GM18870 (cell line): ENCODE measurements around the gene H6PD.
"Not testable (repeated sequence)": the region's sequence is repeated elsewhere in the genome, so short reads cannot be mapped to it uniquely, and the experiment has no call there.

ENCODE experiments used
- ATAC-seq: cut with Tn5 transposase; IDR thresholded peaks from one replicate; pipeline ENCODE4 v1.9.1; 2021; ENCODE audit warnings: moderate library complexity; ENCODE audit not compliant: unreplicated experiment

H6PD gene

DNA sequence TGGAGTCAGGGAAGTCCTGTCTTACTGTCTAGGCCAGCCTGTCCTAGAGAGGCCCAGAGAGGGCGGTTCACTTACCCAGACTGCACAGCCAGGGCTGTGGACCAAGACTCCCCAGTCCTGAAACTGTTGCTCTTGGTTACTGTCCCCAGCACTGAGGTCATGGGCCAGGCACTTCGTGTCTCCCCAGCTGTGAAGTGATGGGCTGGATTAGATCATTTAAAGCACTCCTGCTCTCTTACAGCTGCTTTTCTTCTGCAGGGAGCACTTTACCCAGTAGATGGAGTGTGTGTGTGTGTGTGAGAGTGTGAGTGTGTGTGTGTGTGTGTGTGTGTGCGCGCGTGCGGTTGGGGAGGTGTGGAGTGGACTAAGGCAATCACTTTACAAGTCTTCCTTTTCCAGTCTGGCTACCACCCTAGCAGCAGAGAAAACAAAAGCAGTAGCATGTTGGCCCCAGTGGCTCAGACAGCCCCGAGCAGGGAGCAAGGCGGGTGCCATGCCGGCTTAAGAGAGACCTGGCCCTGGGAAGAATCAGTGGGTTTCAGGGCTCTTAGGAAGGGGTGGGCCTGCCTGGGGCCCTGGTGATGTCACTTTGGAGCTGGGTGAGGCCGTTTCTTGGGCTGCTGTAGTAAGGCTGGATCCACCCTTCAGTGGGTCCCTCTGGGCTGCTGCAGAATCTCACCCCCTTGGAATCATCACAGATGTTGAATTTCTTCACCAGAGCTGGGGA, 60.5 kb downstream of the H6PD start:
- no peak for ATAC-seq

DNA sequence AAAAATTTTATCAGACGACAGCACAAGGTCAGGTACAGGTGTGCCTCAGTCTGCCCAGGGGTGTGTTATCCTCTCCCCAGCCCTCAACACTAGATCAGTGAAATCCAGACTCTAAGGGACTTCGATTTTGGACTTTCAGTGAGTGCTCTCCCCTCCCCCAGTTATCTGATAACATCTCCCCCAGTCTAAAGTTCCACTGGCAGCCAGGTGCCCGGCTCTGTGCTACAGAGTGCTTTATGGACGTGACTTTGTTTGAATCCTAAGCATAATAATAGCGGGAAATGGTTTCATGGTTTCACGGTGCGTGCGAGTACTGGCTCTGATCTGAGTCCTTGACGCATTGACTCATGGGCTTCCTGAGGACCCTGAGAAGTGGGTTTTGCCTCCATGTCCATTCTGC, 61.3 kb downstream of the H6PD start:
- no peak for ATAC-seq

DNA sequence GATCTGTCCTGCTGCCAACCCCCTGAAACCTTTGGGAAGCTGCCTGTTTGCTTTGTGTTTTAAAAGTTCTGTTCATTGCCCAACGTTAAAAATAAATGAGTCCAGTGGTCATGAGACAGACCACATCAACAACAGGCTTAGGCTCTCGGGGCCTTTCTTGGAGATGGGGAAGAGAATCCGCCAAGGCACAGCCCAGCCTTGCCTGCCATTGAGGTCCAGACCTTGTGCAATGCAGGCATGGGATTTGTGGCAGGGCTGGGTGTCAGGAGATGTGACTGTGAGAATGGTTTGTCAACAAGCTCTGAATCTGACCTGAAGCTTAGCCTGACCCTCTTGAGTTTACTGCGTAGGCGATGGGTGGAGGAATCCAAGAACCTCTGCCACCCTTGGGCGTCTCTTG, 62.3 kb downstream of the H6PD start:
- ATAC-seq, result no peak

DNA sequence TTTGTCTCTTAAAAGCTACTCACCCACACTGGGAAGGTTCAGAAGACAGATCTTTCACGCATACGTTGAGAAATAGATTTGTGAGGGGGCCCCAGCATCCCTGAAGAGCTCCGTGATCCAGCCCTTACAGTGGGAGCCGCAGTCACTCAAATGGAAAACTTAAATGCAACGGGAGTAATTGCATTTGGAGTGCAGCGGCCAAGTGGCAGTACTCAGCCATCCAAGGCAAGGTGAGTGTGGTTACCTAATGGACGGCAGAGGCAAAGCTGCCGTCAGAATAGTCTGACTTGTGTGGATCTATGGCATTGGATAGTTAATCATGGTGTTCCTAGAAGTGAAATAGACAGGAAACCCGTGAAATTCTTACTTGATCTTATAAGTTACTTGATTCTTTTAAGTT, 63.3 kb downstream of the H6PD start:
- ATAC-seq, result no peak

DNA sequence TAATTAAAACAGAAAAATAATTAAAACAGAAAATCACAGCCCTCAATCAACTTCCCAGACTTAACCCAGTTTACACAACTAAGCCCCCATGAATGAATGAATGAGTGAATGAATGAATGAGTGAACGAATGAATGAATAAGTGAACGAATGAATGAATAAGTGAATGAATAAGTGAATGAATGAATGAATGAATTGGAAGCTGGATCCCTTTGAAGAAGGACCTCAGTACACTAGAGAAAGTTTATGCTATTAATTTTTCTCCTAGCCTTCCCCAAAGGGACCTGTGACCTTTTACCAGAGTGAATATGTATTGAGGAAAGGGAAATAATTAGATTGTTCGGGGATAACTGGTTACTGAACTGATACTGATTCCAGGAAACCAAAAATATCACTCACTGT, 63.7 kb downstream of the H6PD start:
- ATAC-seq, result no peak

DNA sequence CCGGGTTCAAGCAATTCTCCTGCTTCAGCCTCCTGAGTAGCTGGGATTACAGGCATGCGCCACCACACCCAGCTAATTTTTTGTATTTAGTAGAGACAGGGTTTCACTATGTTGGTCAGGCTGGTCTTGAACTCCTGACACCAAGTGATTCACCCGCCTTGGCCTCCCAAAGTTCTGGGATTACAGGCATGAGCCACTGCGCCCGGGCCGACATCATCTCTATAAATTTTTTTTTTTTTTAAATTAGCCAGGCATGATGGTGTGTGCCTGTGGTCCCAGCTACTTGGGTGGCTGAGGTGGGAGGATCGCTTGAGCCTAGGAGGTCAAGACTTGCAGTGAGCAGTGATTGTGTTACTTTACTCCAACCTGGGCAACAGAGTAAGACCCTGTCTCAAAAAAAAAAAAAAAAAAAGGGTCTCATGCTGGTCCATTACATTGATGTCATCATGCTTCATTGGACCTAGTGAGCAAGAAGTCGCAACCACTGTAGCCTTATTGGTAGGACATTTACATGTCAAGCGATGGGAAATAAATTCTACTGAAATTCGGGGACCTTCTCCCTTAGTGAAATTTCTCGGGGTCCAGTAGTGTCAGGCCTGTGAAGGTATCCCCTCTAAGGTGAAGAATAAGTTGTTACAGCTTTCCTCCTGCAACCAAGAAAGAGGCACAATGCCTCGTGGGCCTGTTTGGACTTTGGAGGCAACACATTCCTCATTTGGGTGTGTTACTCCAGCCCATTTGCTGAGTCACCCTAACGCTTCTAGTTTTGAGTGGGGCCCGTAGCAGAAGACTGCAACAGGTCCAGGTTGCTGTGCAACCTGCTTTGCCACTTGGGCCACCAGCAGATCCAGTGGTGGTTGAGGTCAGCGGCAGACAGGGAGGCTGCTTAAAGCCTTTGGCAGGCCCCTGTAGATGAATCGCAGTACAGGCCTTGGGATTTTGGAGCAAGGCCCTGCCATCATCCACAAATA, 65.3 kb downstream of the H6PD start:
- ATAC-seq, result not testable (repeated sequence)

DNA sequence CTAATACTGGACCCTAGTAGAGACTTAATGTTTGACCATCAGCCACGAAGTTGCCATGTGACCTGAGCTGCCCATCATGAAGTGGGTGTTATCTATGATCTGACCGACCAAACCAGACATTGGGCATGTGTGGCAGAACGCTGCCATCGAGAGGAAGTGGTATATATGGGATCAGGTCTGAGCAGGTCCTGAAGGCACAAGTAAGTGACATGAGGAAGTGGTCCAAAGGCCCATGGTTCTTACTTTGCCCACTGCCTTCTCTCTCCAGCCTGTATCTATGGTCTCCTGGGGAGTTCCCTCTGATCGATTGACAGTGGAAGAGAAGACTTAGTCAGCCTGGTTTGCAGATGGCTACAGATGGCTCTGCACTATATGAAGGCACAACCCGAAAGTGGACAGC, 66.0 kb downstream of the H6PD start:
- ATAC-seq, result no peak

DNA sequence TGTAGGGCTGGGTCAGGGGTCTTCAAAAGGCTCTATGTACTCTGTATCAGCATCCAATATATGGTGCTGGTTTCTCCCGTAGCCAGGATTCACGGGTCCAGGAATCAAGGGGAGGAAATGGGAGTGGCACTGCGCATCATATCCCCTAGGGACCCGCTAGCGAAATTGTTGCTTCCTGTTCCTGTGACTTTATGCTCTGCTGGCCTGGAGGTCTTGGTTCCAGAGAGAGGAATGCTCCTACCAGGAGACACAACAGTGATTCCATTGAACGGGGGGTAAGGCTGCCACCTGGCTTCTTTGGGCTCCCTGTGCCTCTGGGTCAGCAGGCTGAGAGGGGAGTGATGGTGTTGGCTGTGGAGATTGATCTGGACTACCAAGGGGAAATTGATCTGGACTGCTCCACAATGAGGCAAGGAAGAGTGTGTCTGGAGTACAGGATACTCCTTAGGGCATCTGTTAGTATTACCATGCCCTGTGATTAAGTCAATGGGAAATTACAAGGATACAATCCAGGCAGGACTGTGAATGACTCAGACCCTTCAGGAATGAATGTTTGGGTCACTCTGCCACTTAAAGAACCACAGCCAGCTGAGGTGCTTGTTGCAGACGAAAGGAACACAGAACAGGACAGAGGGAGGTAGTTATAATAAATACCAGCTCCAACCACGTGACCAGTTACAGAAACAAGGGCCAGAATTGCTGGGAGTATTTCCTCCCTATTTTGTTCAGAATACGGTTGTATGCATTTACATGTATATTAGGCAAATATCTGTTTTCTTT, 68.4 kb downstream of the H6PD start:
- no peak for ATAC-seq

DNA sequence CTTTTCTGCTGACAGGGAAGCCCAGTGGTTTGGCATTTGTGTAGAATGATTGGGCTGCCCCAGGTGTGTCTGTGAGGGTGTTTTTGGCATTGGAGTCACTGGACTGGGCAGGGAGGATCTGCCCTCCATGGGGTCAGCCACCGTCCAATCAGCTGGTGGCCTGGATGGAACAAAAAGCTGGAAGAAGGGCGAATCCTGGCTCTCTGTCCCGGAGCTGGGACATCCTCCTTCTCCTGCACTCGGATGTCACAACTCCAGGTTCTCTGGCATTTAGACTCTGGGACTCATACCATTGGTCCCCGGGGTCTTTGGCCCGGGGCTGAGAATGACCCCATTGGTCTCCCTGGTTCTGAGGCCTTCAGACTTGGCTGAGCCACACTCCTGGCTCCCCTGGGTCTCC, 69.3 kb downstream of the H6PD start:
- ATAC-seq, result no peak

DNA sequence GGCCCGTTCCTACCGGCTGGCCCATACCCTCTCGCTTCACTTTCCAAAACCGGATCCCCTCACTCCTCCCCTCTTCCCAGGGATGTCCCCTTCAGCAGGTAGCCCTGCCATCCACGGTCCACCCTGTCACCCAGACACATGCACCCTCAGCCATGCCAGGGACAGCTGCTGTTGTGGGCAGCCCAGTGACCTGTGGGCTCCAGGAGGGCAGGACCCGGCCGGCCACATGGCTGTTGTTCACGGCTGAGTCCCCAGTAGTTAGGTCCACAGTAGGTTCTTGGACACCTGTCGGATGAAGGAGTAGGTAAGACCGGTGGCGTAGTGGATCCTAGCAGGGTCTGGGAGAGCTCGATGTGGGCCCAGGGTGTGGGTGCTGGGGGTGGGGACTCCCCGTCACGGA, 70.6 kb downstream of the H6PD start:
- ATAC-seq, result no peak

DNA sequence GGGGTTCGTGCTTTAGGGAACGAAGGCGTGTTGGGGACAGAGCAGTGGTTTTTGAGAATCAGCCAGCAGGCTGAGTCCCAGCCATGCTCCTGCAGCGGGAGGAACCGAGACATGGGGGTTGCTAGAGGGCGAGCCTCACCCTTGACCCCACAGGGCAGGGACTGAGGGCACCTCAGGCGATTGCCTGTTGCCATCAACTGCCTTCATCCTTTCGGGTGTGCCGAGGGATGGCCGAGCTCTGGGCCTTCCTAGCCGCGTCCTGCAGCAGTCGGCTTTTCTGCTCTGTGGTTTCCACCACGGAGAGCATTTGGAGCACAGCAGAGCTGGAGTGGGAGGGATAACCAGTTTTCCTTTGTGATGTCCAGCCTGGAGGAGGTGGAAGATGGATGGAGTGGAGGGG, 71.4 kb downstream of the H6PD start:
- no peak for ATAC-seq

DNA sequence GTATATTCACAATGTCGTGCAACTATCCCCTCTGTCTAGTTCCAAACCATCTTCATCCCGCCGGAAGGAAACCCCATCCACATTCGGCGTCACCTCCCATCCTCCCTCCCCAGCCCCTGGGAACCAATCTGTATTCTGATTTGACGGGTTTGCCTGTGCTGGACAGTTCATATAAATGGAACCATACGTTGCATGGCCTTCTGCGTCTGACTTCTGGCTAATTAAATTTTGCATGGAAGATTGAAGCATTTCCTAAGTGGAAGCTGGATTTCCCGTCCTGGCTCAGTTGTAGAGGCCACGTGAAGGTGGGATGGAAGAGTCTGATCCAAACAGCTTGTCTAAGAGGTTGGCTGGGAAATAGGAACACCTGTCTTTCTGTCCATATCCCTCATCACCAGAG, 72.7 kb downstream of the H6PD start:
- no peak for ATAC-seq

DNA sequence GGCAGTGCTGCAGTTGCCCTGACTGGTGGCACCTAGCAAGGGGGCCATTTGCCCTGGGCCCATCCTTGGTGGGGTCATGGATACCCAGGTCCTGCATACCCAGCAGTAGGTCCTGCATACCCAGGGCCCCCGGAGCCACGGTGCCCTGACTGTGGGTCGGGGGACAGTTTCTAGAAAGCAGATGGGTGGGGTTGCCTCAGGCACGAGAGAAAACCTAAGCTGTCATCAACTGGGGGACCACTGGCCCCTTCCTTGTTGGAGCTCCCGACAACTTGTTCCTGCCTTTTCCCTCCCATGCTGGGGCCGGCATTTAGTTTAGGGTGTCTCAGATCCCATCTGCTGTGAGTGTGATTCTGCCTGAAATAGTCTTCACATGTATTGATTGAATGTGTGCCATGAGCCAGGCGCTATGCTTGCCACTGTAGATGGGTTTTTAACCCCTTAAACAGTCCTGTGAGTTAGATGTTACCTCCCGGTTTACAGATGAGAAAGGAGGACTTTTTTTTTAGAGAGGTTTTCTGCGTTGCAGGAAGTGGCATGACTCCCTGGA, 73.7 kb downstream of the H6PD start:
- no peak for ATAC-seq

DNA sequence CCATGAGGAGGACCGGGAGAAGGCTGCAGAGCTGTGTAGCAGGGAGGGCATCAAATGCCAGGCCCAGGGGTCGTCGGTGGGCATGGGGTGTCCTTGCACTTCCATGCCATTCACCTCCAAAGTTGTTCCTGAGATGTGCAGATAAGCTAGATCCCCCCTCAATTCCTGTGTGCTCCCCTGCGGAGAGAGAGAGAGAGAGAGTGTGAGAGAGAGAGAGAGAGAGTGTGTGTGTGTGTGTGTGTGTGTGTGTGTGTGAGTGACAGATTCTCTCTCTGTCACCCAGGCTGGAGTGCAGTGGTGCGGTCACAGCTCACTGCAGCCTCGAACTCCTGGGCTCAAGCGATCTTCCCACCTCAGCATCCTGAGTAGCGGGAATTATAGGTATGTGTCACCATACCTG, 74.5 kb downstream of the H6PD start:
- ATAC-seq, result no peak

DNA sequence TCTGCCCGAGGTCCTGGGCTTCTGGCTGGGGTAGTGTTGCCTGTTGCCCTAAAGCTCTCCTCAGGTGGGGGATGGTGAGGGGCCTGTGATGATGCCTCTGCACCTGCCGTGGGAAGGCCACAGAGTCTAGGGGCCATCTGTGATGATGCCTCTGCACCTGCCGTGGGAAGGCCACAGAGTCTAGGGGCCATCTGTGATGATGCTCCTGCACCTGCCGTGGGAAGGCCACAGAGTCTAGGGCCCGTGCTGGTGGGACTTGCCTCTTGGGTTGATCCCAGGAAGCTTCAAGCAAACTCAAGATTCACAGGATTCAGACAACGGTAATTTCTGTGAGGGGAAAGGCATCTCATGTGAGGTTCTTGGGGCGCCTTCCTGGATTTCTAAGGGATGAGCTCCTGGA, 75.4 kb downstream of the H6PD start:
- ATAC-seq, result no peak

DNA sequence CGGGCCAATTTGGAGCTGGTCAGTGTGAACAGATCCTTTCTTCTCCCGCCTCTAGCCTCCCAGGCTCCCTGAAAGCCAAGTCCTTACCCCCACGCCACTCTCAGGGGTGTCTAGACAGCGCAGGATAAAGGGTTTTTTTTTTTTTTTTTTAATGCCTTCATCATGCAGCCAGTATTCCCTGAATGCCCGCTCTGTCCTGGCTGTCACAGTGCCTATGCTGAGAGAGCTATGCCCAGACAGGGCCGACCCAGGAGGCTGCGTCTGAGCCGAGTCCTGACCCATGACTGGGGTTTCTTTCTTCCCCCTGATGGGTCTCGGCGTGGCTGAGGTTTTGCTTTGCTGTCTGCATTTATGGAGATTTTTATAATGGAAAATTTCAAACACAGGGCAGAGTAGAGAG, 76.5 kb downstream of the H6PD start:
- no peak for ATAC-seq

DNA sequence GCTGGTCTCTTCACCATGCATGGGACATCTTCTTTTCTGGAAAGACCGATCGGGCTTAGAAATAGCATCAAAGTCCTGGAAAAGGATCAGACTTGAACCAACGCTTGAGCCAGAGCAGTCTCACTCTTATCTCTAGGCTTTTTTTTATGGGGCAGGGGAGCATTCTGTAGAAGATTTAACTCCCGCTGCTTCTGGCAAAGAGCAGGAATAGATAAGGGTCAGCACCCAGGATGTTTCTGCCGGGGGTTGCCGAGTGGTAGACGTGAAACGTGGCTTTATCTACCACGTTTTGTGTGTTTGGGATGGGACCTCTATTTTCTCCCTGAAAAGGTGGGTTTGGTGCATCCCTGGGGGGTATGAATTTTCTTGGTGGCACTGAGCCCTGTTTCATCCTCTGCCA, 76.9 kb downstream of the H6PD start:
- no peak for ATAC-seq

DNA sequence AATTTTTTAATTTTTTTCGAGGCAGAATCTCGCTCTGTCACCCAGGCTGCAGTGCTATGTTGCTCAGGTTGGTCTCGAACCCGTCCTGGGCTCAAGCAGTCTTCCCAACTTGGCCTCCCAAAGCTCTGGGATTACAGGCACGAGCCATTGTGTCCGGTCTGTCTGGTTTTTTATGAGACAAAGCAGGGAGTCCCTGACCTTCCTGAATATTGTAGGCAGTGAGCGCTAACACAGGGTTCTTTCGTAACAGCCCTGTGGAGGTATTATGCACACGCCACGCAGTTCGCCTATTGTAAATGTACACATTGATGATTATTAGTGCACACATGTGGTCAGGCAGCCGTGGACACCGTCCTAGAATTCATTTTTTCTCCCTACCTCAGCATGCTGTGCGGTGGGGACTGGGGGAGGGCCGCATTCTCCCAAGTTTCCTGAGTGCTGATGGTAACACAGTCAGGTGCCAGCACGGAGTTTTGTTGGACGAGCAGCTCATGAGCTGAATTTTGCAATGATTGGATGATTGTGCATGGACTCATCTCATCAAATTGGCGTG, 77.7 kb downstream of the H6PD start:
- no peak for ATAC-seq

DNA sequence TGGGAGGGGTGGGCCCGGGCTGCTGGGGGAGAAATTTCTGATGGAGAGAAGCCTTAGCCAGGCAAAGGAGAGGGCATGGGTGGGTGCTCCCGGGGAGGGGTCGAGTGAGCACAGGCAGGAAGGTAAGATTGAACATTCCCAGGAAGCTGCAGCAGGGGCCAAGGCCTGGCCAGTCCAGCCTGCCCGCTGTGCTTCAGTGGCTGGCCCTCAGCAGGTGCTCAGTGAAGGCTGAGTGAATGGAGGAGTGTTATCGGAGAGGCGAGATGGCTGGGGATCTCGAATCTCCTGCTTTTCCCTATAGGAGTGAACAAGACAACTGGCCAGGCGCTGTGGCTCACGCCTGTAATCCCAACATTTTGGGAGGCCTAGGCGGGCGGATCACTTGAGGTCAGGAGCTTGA, 79.0 kb downstream of the H6PD start:
- ATAC-seq, result no peak

DNA sequence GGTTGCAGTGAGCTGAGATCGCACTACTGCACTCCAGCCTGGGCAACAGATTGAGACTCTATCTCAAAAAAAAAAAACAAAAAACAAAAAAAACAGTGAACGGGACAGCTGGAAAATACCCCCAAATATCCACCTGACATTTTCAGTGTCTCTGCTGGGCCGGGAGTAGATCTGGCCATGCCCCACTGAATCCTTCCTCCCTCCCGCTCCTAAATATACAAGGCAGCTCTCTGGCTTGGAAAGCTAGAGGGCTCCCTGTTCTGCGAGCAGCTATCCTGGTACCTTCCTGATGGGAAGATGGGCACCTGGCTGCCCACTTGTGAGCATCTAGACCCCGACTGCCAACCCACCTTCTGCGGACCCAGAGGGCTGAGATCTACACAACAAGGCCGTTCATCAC, 79.5 kb downstream of the H6PD start:
- no peak for ATAC-seq
